Measurements from ENCODE around the gene CHI3L1. TPM values are rescaled to one million over a fixed set of nuclear protein-coding genes. Genes with fewer than 3 reads are reported as not detected.

Gene CHI3L1
- total RNA-seq, 1 donor from 2014 or later, result 85.1 TPM

DNA sequence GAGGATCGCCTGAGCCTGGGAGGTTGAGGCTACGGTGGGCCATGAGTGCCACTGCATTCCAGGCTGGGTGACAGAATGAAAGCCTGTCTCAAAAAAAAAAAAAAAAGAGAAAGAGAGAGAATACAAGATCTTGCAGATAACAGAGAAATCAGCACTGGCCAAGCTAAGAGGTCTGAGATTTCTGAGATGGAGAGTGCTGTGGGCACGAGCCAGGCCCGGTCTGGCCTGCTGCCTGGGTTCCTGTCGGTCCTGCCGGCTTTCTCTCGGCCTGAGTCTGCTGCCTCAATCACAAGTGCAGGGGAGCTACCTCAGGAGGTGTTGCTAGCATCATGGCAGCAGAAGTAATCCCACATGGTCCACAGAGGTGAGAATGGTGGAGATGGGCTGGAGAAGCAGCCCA, 40.0 kb downstream of the CHI3L1 start:
- no peak overlapping the region for H3K4me3 ChIP-seq
- H3K27ac ChIP-seq, result no peak overlapping the region
- no peaks in the 10 kb centered on the region for H3K4me1 ChIP-seq
- no peaks in the 10 kb centered on the region for H3K9me3 ChIP-seq
- no peak for ATAC-seq
- no peaks in the 10 kb centered on the region for H3K27me3 ChIP-seq
- no peak for DNase-seq
- H3K36me3 ChIP-seq, result no peaks in the 10 kb centered on the region
- intact Hi-C loops (cut with DNase I), result no loop called here
- TF ChIP-seq, protein P1, sequence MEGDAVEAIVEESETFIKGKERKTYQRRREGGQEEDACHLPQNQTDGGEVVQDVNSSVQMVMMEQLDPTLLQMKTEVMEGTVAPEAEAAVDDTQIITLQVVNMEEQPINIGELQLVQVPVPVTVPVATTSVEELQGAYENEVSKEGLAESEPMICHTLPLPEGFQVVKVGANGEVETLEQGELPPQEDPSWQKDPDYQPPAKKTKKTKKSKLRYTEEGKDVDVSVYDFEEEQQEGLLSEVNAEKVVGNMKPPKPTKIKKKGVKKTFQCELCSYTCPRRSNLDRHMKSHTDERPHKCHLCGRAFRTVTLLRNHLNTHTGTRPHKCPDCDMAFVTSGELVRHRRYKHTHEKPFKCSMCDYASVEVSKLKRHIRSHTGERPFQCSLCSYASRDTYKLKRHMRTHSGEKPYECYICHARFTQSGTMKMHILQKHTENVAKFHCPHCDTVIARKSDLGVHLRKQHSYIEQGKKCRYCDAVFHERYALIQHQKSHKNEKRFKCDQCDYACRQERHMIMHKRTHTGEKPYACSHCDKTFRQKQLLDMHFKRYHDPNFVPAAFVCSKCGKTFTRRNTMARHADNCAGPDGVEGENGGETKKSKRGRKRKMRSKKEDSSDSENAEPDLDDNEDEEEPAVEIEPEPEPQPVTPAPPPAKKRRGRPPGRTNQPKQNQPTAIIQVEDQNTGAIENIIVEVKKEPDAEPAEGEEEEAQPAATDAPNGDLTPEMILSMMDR (IDR thresholded peaks at IDR 0.05), result no peak

DNA sequence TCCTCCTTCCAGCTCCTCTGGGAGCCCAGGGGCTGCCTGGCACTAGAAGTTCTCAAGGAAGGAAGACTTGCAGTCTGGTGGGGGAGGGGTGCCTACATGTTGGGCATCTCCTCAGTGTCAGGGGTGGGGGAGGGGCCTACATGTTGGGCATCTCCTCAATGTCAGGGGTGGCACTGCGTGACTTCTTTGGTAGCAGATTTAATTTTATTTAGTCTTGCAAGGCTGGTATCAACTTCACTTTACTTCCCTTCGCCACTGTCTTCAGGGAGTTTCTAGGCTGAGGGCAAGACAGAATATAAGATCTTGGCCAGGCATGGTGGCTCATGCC, 40.5 kb downstream of the CHI3L1 start:
- no peak for DNase-seq
- Histone ChIP-seq H3K36me3 (no peaks in the 10 kb centered on the region), H3K27me3 (no peaks in the 10 kb centered on the region), H3K4me1 (no peaks in the 10 kb centered on the region), H3K4me3 (no peak overlapping the region), H3K9me3 (no peaks in the 10 kb centered on the region), H3K27ac (no peak overlapping the region)
- ATAC-seq, result no peak
- intact Hi-C loops (cut with DNase I), result no loop called here
- TF ChIP-seq, protein P1 (IDR thresholded peaks at IDR 0.05), result no peak

DNA sequence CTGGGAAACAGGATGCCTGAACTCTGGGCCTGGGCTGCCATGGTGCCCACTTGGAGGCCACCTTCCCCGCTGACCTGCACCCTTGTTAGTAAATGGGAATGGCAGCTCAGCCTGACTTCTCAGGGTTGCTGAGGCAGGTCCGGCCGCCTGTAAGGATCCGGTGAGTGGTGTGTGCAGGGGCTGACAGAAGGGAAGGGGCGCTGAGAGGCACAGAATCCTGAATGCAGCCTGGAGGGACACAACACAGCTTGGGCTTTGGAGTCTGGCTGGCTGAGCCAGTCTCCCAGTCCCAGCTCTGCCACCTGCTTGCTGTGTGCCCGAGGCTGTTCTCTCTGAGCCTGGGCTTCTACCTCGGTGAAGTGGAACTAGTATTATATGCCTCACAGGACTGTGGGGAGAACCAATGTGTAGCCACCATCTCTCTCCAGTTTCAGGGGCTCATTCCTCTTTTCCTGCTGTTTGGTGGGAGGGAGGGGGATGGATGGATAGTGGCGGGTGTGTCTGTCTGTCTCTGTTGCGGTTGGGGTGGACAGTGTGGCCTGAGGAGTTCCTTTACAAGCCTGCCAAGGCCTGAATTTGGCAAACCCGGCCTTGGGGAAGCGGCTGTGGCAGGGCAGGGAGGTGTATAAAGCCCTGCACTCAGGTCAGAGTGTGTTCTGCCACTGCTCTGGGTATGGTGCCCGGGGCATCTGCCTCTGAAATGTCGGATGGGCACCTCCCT, 41.0 kb downstream of the CHI3L1 start:
- ATAC-seq (no peak), DNase-seq (no peak)
- TF ChIP-seq, protein P1 (IDR thresholded peaks at IDR 0.05), result no peak
- no peaks in the 10 kb centered on the region for H3K36me3 ChIP-seq
- no peaks in the 10 kb centered on the region for H3K27me3 ChIP-seq
- H3K9me3 ChIP-seq, result no peaks in the 10 kb centered on the region
- no peaks in the 10 kb centered on the region for H3K4me1 ChIP-seq
- no peak overlapping the region for H3K27ac ChIP-seq
- intact Hi-C loops (cut with DNase I), result no loop called here
- no peak overlapping the region for H3K4me3 ChIP-seq

DNA sequence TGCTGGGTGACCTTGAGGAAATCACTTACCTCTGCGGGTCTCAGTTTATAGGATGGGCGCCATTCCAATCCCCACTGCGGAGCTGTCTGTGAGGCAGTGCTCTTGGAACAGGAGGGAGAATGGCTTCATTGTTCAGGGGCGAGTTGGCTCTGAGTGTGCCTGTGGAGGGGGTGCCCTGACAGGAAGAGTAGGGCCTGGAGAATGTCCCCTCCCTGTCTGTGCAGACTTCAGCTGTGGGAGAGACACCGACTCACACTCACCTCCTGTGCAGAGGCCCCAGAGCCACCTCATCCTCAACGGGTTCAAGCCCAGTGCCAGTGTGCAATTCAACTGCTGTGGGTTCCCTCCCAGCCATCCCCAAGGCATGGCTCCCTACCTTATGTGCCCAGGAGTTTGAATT, 41.8 kb downstream of the CHI3L1 start:
- H3K27ac ChIP-seq, result no peak overlapping the region
- DNase-seq, result no peak
- H3K27me3 ChIP-seq, result no peaks in the 10 kb centered on the region
- intact Hi-C loops (cut with DNase I), result no loop called here
- TF ChIP-seq, protein P1 (IDR thresholded peaks at IDR 0.05), result no peak
- H3K36me3 ChIP-seq, result no peaks in the 10 kb centered on the region
- no peaks in the 10 kb centered on the region for H3K9me3 ChIP-seq
- no peak for ATAC-seq
- no peak overlapping the region for H3K4me3 ChIP-seq
- H3K4me1 ChIP-seq, result no peaks in the 10 kb centered on the region

DNA sequence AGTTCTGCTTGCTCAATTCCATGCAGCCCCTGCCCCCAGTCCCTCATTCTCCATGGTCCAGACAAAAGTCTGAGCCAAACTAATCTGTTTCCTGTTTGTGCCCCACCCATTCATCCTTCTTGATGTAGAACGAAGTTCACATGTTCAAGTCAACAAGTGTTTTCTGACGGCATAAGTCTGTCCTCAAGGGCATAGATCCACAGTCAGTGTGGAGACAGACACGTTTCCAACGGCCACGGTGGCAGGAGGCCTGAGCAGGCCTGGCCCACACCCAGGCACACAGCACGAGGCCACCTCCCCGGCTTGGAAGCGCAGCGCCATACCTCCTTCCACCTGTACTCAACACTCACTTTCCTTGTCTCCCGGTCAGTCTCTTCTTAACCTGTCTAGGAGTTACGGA, 42.9 kb downstream of the CHI3L1 start:
- TF ChIP-seq, protein P1 (IDR thresholded peaks at IDR 0.05), result no peak
- H3K27ac ChIP-seq, result no peak overlapping the region
- H3K27me3 ChIP-seq, result no peaks in the 10 kb centered on the region
- ATAC-seq (no peak), DNase-seq (no peak)
- H3K36me3 ChIP-seq, result no peaks in the 10 kb centered on the region
- H3K4me3 ChIP-seq, result no peak overlapping the region
- H3K9me3 ChIP-seq, result no peaks in the 10 kb centered on the region
- intact Hi-C loops (cut with DNase I), result no loop called here
- no peaks in the 10 kb centered on the region for H3K4me1 ChIP-seq

All from upper lobe of right lung (tissue), 1 donor.